ENCODE results near the gene ZMYND11.

ZMYND11 gene

GRCh38 chr10:288316-289200, 153.3 kb downstream of the ZMYND11 start:
- Histone ChIP-seq H3K27me3 (ENCODE audit: insufficient read depth, poor library complexity, severe bottlenecking) (no peaks in the 10 kb centered on the region), H3K4me3 (replicated peaks; ENCODE audit: insufficient read depth, low read length) (no peak overlapping the region), H3K27ac (replicated peaks) (no peak overlapping the region)
- no peak for DNase-seq (ENCODE audit: low read depth in 1 of 2, low spot score in 1 of 2)
- TF ChIP-seq GABPA (IDR thresholded peaks at IDR 0.05; ENCODE audit: low read depth) (no peak), REST (IDR thresholded peaks at IDR 0.05; ENCODE audit: insufficient replicate concordance, low read depth) (no peak), CTCF (IDR thresholded peaks at IDR 0.05; ENCODE audit: insufficient read depth, low read length) (no peak), POLR2AphosphoS5 (IDR thresholded peaks at IDR 0.05; ENCODE audit: low read depth) (no peak)

- no peak overlapping the region for H3K4me3 ChIP-seq (replicated peaks; ENCODE audit: insufficient read depth, low read length)
- no peak overlapping the region for H3K27ac ChIP-seq (replicated peaks)
- DNase-seq (ENCODE audit: low read depth in 1 of 2, low spot score in 1 of 2), result no peak
- TF ChIP-seq REST (IDR thresholded peaks at IDR 0.05; ENCODE audit: insufficient replicate concordance, low read depth) (no peak), POLR2AphosphoS5 (IDR thresholded peaks at IDR 0.05; ENCODE audit: low read depth) (no peak), GABPA (IDR thresholded peaks at IDR 0.05; ENCODE audit: low read depth) (no peak), SPI1 (IDR thresholded peaks at IDR 0.05; ENCODE audit: borderline replicate concordance, low read depth) (no peak), CTCF (IDR thresholded peaks at IDR 0.05; ENCODE audit: insufficient read depth, low read length) (no peak)
- no peaks in the 10 kb centered on the region for H3K27me3 ChIP-seq (ENCODE audit: insufficient read depth, poor library complexity, severe bottlenecking)
Measured at GRCh38 chr10:289581-289980, 154.3 kb downstream of the ZMYND11 start.

GRCh38 chr10:290026-290725, 154.9 kb downstream of the ZMYND11 start:
- Histone ChIP-seq H3K27ac (replicated peaks) (no peak overlapping the region), H3K27me3 (ENCODE audit: insufficient read depth, poor library complexity, severe bottlenecking) (no peaks in the 10 kb centered on the region), H3K4me3 (replicated peaks; ENCODE audit: insufficient read depth, low read length) (no peak overlapping the region)
- no peak for DNase-seq (ENCODE audit: low read depth in 1 of 2, low spot score in 1 of 2)
- TF ChIP-seq SPI1 (IDR thresholded peaks at IDR 0.05; ENCODE audit: borderline replicate concordance, low read depth), result no peak
- no peak for TF ChIP-seq CTCF (IDR thresholded peaks at IDR 0.05; ENCODE audit: insufficient read depth, low read length)
- no peak for TF ChIP-seq GABPA (IDR thresholded peaks at IDR 0.05; ENCODE audit: low read depth)

Data from HL-60 (cell line).